WTC11 (cell line): ENCODE results near the gene TRIM10. TPM values are rescaled to one million over a fixed set of nuclear protein-coding genes. Genes with fewer than 3 reads are reported as not detected.

Source experiments
- ATAC-seq: fragments of 200-7000 bp; cut with Tn5 transposase; 2 replicates; pipeline ENCODE4 v1.10.0; 2021; ENCODE audit warnings: mild to moderate bottlenecking, moderate library complexity
- CTCF ChIA-PET: fragments of 300-600 bp; sonication (Branson Sonifier 250); formaldehyde crosslinking; loops from one replicate; lab custom pipeline; 2021; ENCODE audit warnings: antibody characterized with exemption; lab: Charles Lee
- POLR2A ChIA-PET: fragments of 350-600 bp; sonication (Branson Sonifier 250); formaldehyde crosslinking; loops from one replicate; lab custom pipeline; 2021; ENCODE audit warnings: antibody characterized with exemption; lab: Charles Lee
- DNase-seq: peaks from one replicate; pipeline ENCODE4 v3.0.0; 2021; ENCODE audit warnings: low spot score
- H3K27ac Mint-ChIP-seq: 2 replicates; pipeline ENCODE4 v1.8.0; 2021; ENCODE audit warnings: mixed read lengths
- H3K27me3 Mint-ChIP-seq: 2 replicates; pipeline ENCODE4 v1.8.0; 2021; ENCODE audit warnings: low read depth, mild to moderate bottlenecking, moderate library complexity, mixed read lengths
- H3K36me3 Mint-ChIP-seq: 2 replicates; pipeline ENCODE4 v1.8.0; 2021; ENCODE audit warnings: mixed read lengths
- H3K4me1 Mint-ChIP-seq: 2 replicates; pipeline ENCODE4 v1.8.0; 2022; ENCODE audit warnings: mixed read lengths
- H3K4me3 Mint-ChIP-seq: 2 replicates; pipeline ENCODE4 v1.8.0; 2021; ENCODE audit warnings: mild to moderate bottlenecking, moderate library complexity, mixed read lengths
- H3K9me3 Mint-ChIP-seq: 2 replicates; pipeline ENCODE4 v1.8.0; 2021; ENCODE audit warnings: mixed read lengths
- ARID4B ChIP-seq: sonication (generic); formaldehyde crosslinking; IDR thresholded peaks from 2 replicates; pipeline ENCODE4 v1.8.0; 2023; ENCODE audit warnings: missing genetic modification reagents, mild to moderate bottlenecking, borderline replicate concordance
- ATF2 ChIP-seq: sonication (generic); formaldehyde crosslinking; IDR thresholded peaks from 2 replicates; pipeline ENCODE4 v1.8.1; 2022; ENCODE audit warnings: low read depth, missing genetic modification reagents, borderline replicate concordance
- E2F1 ChIP-seq: sonication (generic); formaldehyde crosslinking; IDR thresholded peaks from 2 replicates; pipeline ENCODE4 v1.8.0; 2022; ENCODE audit warnings: mild to moderate bottlenecking, missing genetic modification reagents
- ESRRA ChIP-seq: sonication (generic); formaldehyde crosslinking; IDR thresholded peaks from 2 replicates; pipeline ENCODE4 v1.8.1; 2022; ENCODE audit warnings: mild to moderate bottlenecking, missing genetic modification reagents, borderline replicate concordance
- ETV6 ChIP-seq: sonication (generic); formaldehyde crosslinking; IDR thresholded peaks from 2 replicates; pipeline ENCODE4 v1.8.1; 2022; ENCODE audit warnings: mild to moderate bottlenecking, missing genetic modification reagents
- FOXJ3 ChIP-seq: sonication (generic); formaldehyde crosslinking; IDR thresholded peaks from 2 replicates; pipeline ENCODE4 v1.9.0; 2021; ENCODE audit warnings: missing genetic modification reagents, mild to moderate bottlenecking, borderline replicate concordance
- FOXK1 ChIP-seq: sonication (generic); formaldehyde crosslinking; IDR thresholded peaks from 2 replicates; pipeline ENCODE4 v1.8.0; 2022; ENCODE audit warnings: mild to moderate bottlenecking, moderate library complexity, missing genetic modification reagents
- GRHL2 ChIP-seq: fragments of 250-450 bp; sonication (Bioruptor Pico); IDR thresholded peaks from 2 replicates; pipeline ENCODE4 v1.8.0; 2022; ENCODE audit warnings: mild to moderate bottlenecking, moderate library complexity; ENCODE audit not compliant: insufficient replicate concordance, severe bottlenecking
- JAZF1 ChIP-seq: fragments of 250-450 bp; sonication (Bioruptor Pico); IDR thresholded peaks from 2 replicates; pipeline ENCODE4 v1.9.0; 2021; ENCODE audit warnings: moderate library complexity, mild to moderate bottlenecking, inconsistent platforms
- JUN ChIP-seq: sonication (generic); formaldehyde crosslinking; IDR thresholded peaks from 2 replicates; pipeline ENCODE4 v1.8.0; 2023; ENCODE audit warnings: mild to moderate bottlenecking, missing genetic modification reagents
- MXD4 ChIP-seq: fragments of 250-450 bp; sonication (Bioruptor Pico); IDR thresholded peaks from 2 replicates; pipeline ENCODE4 v1.8.0; 2021; ENCODE audit warnings: mild to moderate bottlenecking, moderate library complexity, borderline replicate concordance
- PRRX2 ChIP-seq: fragments of 250-450 bp; sonication (Bioruptor Pico); IDR thresholded peaks from 2 replicates; pipeline ENCODE4 v1.8.0; 2021; ENCODE audit warnings: mild to moderate bottlenecking
- SMAD4 ChIP-seq: sonication (generic); formaldehyde crosslinking; IDR thresholded peaks from 2 replicates; pipeline ENCODE4 v1.8.0; 2022; ENCODE audit warnings: mild to moderate bottlenecking, missing genetic modification reagents
- ZNF121 ChIP-seq: sonication (generic); formaldehyde crosslinking; IDR thresholded peaks from 2 replicates; pipeline ENCODE4 v1.8.0; 2023; ENCODE audit warnings: missing genetic modification reagents
- ZNF532 ChIP-seq: fragments of 250-450 bp; sonication (Bioruptor Pico); IDR thresholded peaks from 2 replicates; pipeline ENCODE4 v1.9.0; 2021; ENCODE audit warnings: mild to moderate bottlenecking, borderline replicate concordance
- ZNF671 ChIP-seq: fragments of 250-450 bp; sonication (Bioruptor Pico); IDR thresholded peaks from 2 replicates; pipeline ENCODE4 v1.8.0; 2021; ENCODE audit warnings: mild to moderate bottlenecking
- total RNA-seq: library from RNA; stranded (reverse); gene quantifications from 3 replicates; pipeline ENCODE4 v1.2.3, GENCODE V29; 2021
- TF ChIP-seq, protein P1 (sequence below): fragments of 200-600 bp; IDR thresholded peaks from 2 replicates; pipeline ENCODE4 v1.8.0; 2022; ENCODE audit warnings: antibody characterized with exemption

Gene TRIM10
- total RNA-seq, 1 experiment from 2014 or later, result 0.22 TPM

DNA sequence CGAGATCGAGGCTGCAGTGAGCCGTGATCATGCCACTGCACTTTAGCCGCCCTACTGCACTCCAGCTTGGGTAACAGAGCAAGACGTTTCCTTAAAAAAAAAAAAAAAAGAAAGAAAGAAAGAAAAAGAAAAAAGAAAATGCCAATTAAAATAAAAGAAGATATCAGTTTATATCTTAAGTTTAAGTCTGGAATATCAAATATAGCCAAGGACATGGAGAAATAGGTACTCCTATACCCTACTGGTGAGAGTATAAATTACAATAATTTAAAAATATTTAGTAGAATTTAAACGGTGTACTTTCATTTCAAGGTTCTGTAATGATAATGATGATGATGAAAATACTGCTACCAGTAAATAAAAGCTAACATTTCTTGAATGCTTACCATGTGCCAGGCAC, 44.3 kb downstream of the TRIM10 start:
- ATAC-seq (no peak), DNase-seq (no peak)
- Mint-ChIP-seq H3K27ac (no peak overlapping the region), H3K4me3 (no peak overlapping the region), H3K4me1 (no peaks in the 10 kb centered on the region), H3K27me3 (peaks cover 51% of the 10 kb centered on the region), H3K9me3 (no peaks in the 10 kb centered on the region), H3K36me3 (no peaks in the 10 kb centered on the region)
- ChIA-PET POLR2A (no interaction called here), CTCF (interaction anchor here (1.0 to 3.0 kb wide), 2 partner anchors 13 to 14 kb away, joined by 4 to 10 read pairs; no protein-coding TSS in a partner anchor)
- no peak for TF ChIP-seq SMAD4 (CRISPR knock-in tag)

DNA sequence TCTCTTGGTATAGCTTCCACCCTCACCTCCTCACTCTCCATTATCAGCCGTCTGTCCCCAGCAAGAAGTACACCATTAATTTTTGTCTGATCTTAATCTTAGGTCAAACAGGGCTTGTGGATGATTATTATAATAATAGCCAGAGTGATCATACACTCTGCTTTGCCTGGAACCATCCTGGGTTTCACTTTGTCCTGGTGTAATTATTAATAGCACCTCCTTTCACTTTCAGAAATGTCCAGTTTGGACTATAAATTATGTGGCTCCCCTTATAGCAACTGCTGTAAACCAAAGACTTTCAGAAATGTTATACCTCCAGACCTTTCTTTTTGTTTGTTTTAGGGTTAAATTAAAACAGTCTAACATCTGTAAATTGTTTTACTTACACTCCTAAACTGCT, 47.2 kb downstream of the TRIM10 start:
- ATAC-seq, result no peak
- Mint-ChIP-seq H3K27ac (no peak overlapping the region), H3K4me3 (no peak overlapping the region), H3K36me3 (no peaks in the 10 kb centered on the region), H3K4me1 (no peaks in the 10 kb centered on the region), H3K27me3 (peaks cover 55% of the 10 kb centered on the region), H3K9me3 (no peaks in the 10 kb centered on the region)
- CTCF ChIA-PET, result interaction anchor here (0.9 to 3.0 kb wide), 3 partner anchors 10 to 17 kb away, joined by 6 to 10 read pairs (median 7); no protein-coding TSS in a partner anchor
- POLR2A ChIA-PET, result no interaction called here
- no peak for DNase-seq
- TF ChIP-seq JUN, result no peak
- TF ChIP-seq E2F1 (CRISPR knock-in tag), result no peak
- TF ChIP-seq MXD4 (CRISPR knock-in tag), result no peak
- TF ChIP-seq JAZF1 (CRISPR knock-in tag), result no peak
- no peak for TF ChIP-seq ARID4B (CRISPR knock-in tag)
- TF ChIP-seq ZNF532, result no peak
- no peak for TF ChIP-seq PRRX2 (CRISPR knock-in tag)
- TF ChIP-seq FOXK1 (CRISPR knock-in tag), result no peak
- no peak for TF ChIP-seq FOXJ3 (CRISPR knock-in tag)
- TF ChIP-seq GRHL2 (CRISPR knock-in tag), result no peak

DNA sequence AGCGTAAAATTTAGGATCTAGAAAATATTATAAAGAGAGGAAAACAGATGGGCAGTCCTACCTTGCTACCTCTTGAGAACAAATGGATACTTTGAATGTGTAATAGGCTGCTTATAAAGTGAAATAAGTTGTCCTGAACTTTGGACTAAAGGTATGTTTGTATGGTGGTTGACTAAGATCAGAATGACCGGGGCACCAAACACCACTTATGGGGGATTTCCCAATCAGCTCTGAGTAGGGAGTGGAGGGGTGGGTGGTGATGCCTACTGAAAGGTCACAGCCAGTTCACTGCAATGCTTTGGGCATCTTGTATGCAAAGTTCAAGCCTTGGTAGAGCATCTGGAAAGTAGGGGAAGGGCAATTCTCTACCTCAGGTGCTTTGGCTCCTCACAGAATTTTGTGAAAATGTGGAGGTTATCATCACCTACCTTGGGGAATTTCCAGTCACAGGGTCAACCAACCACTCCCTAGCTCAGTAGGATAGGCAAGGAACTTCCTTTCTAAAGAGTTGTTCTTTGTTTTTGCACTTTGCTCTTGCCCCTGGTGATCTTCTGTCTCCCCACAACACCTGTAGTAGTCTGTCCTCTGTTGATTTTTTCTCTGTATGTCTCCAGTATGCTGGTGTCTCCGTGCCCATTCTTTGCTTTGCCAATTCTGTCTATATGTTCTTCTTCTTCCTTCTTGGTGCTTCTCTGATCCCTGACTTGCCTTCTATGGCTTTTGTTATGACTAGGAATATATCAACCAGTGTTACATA, 47.8 kb downstream of the TRIM10 start, which contains the start of gene TRIM31:
TRIM31 (minus strand) TSS at position 88 of the 757 bp plus-strand sequence. CDS start 285 bp downstream, outside the sequence.
- H3K9me3 Mint-ChIP-seq, result no peaks in the 10 kb centered on the region
- ChIA-PET CTCF (interaction anchor here (0.9 to 1.6 kb wide), 3 partner anchors 10 to 18 kb away, joined by 4 to 6 read pairs (median 5); no protein-coding TSS in a partner anchor), POLR2A (no interaction called here)
- no peaks in the 10 kb centered on the region for H3K4me1 Mint-ChIP-seq
- DNase-seq (no peak), ATAC-seq (no peak)
- H3K27ac Mint-ChIP-seq, result no peak within 1 kb of the TSS
- H3K36me3 Mint-ChIP-seq, result no peaks in the 10 kb centered on the region
- no peak within 1 kb of the TSS for H3K4me3 Mint-ChIP-seq
- peaks cover 62% of the 10 kb centered on the region for H3K27me3 Mint-ChIP-seq
- TF ChIP-seq ETV6 (CRISPR knock-in tag), result no peak
- TF ChIP-seq ATF2, result no peak
- TF ChIP-seq ESRRA (CRISPR knock-in tag), result no peak
- TF ChIP-seq ZNF671 (CRISPR knock-in tag), result no peak
- TF ChIP-seq, protein P1, sequence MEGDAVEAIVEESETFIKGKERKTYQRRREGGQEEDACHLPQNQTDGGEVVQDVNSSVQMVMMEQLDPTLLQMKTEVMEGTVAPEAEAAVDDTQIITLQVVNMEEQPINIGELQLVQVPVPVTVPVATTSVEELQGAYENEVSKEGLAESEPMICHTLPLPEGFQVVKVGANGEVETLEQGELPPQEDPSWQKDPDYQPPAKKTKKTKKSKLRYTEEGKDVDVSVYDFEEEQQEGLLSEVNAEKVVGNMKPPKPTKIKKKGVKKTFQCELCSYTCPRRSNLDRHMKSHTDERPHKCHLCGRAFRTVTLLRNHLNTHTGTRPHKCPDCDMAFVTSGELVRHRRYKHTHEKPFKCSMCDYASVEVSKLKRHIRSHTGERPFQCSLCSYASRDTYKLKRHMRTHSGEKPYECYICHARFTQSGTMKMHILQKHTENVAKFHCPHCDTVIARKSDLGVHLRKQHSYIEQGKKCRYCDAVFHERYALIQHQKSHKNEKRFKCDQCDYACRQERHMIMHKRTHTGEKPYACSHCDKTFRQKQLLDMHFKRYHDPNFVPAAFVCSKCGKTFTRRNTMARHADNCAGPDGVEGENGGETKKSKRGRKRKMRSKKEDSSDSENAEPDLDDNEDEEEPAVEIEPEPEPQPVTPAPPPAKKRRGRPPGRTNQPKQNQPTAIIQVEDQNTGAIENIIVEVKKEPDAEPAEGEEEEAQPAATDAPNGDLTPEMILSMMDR, result no peak
- no peak for TF ChIP-seq ZNF121 (CRISPR knock-in tag)
